Fibroblast of gingiva (primary cell): Measurements from ENCODE around the gene MAGEA2B.
"Not testable (repeated sequence)": the region's sequence is repeated elsewhere in the genome, so short reads cannot be mapped to it uniquely, and the experiment has no call there.

ENCODE experiments used
- DNase-seq: peaks from one replicate; pipeline ENCODE4 v3.0.0-alpha.2; 2011; ENCODE audit warnings: low read depth

The MAGEA2B gene

DNA sequence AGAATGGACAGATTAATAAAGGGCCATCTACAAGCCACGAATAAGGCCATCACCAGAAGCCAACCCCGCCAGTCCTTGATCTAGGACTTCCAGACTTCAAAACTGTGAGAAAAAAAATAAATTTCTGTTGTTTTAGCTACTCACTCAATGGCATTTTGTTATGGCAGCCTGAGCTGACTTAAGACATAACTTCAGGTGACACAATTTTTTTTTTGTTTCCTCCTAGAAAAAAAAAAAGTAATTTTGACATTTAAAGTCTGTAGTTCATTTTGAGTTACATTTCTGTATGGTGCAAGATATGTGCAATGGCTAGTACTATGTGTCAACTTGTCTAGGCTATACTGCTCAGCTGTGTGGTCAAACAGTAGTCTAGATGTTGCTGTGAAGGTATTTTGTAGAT, 44.5 kb downstream of the MAGEA2B start, which contains the start of gene CSAG3:
TSS of gene CSAG3 (plus strand) at position 301 of the 400 bp plus-strand sequence.
- DNase-seq = not testable (repeated sequence)

DNA sequence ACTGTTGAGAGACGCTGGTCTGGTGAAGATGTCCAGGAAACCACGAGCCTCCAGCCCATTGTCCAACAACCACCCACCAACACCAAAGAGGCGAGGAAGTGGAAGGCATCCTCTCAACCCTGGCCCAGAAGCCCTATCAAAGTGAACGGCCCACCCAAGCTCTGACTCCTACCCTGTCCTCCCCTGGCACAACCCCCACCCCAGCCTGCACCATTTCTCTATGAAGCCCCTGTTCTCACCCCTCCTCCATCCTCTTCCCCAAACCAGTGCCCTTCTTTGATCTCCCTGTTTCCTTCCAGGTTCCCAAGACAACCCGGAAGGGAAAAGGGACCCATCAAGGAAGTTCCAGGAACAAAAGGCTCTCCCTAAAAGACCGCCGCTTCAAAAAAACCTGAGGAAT, 45.1 kb downstream of the MAGEA2B start:
- not testable (repeated sequence) for DNase-seq

DNA sequence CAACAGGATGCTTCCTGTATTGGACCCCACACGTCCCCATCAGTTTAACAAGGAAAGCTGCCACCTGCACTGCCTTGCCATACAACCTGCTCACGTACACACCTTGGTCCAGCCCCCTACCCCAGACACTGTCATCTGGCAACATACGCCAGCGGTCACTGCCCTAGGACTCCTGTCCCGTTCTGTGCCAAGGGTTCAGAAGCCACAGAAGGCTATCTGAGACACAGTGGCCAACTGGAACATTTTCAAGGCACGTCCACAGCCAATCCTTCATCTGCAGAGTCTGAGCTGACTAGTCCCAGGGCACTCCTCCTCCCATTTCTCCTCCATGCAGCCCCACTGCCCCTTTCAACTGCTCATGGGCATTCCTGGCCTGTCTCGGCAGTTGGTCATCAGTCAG, 47.2 kb downstream of the MAGEA2B start:
- DNase-seq = not testable (repeated sequence)

DNA sequence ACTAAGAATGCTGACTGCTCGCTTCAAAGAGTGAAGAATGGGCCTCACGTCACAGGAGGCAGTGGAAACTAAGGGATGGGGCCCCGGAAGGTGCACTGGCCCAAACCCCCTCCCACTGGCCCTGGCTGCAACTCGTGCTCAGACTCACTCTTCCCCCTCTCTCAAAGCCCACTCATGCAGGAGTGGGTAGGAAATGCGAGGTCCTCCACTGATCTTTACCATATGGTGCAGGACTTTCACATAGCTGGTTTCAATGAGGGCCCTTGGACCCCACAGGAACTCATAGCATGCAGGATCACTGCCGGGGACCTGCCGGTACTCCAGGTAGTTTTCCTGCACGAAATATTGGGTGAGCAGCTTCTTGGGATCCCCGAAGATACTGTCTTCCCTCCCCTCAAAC, 52.1 kb downstream of the MAGEA2B start:
- DNase-seq = not testable (repeated sequence)
